NOMO-1 (cell line): ENCODE data around the gene TCF12.
"Not testable (repeated sequence)": the region's sequence is repeated elsewhere in the genome, so short reads cannot be mapped to it uniquely, and the experiment has no call there.

Source experiments
- DNase-seq, 2 experiments: peaks; one replicate each; lab custom pipeline; 2025; ENCODE audit not compliant: unreplicated experiment in 2 of 2; lab: John Stamatoyannopoulos, UW

The TCF12 gene

DNA sequence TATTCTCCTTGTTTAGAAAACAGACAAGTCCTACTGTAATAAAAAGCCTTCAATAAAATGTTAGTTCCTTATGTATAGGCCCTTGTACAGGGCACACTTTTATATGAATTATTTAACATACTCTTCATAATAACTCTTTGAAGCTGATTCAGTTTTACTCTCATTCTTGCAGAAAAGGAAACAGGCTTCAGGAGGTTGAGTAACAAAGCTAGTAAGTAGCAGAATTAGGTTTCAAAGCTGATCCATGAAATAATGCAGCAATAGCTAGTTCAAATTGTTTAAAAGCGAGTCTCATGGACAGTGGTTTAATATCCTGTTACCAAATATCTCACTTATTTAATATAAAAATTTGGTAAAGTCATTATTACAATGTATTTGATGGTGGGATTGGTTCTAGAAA lies 25.0 kb downstream of the TCF12 start:
- peak in 1 of 2 experiments; percentile 14 for DNase-seq

GRCh38 chr15:56944485-56944884 lies 26.0 kb downstream of the TCF12 start:
- no peak for DNase-seq

DNA sequence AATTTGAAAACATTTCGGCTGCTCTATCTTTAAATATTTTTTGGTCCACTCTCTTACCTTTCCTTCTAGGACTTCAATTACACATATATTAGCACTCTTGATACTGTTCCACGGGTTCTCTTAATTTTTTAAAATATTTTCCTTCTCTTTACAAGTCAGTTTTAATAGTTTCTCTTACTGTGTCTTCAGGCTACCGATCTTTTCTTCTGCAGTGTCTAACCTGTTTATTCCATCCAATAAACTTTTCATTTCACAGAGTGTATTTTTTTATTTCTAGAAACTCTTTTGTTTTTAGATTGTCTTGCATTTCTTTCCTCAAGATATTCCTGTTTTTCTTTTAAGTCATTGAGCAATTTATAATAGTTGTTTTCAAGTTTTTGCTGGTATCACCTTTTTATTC lies 27.7 kb downstream of the TCF12 start:
- DNase-seq: no peak

- DNase-seq: no peak
These were observed 29.7 kb downstream of the TCF12 start for GRCh38 chr15:56948000-56948763.

DNA sequence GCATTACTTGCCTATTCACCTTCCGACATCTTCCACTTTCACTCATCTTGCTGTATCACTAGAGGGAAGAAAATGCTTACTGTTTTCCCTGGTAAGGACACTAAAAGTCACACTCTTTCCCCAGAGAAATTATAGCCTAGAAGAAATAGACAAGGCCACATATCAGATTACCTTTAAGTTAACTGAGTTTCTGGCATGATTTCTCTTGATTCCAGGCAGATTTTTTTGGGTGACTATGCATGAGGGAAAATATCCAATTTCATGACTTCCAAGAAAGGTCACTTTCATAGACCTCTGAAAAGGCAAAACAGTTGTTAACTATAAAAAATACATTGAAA lies 30.3 kb downstream of the TCF12 start:
- DNase-seq: no peak

DNA sequence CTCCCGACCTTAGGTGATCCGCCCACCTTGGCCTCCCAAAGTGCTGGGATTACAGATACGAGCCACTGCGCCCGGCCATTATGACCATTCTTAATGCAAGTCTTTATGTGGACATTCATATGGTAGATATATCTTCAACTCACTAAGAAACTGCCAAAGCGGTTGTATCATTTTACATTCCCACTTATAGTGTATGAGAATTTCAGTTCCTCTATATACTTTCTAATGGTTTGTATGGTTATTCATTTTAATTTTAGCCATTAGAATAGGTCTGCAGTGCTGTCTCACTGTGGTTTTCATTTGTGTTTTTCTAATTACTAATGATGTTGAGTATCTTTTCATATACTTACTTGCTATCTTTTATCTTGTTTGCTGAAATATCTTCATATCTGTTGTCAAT lies 32.5 kb downstream of the TCF12 start:
- no peak for DNase-seq

DNA sequence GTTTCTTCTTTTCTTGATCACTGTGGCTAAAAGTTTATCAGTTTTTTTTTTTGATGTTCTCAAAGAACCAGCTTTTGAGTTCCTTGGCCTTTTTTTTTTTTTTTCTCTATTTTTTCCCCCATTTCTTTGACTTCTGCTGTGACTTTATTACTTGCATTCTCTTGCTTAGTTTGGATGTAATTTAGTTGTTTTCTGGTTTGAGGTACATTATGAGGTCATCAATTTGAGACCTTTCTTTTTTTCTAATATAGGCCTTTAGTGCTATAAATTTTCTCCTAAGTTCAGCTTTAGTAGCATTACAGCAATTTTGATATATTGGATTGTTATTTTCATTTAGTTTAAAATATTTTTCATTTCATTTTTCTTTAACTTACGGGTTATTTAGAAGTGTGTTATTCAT lies 35.3 kb downstream of the TCF12 start:
- DNase-seq: no peak

GRCh38 chr15:56955011-56955410 lies 36.6 kb downstream of the TCF12 start:
- not testable (repeated sequence) for DNase-seq

- DNase-seq: no peak
These were observed 38.1 kb downstream of the TCF12 start for GRCh38 chr15:56956538-56956937.

DNA sequence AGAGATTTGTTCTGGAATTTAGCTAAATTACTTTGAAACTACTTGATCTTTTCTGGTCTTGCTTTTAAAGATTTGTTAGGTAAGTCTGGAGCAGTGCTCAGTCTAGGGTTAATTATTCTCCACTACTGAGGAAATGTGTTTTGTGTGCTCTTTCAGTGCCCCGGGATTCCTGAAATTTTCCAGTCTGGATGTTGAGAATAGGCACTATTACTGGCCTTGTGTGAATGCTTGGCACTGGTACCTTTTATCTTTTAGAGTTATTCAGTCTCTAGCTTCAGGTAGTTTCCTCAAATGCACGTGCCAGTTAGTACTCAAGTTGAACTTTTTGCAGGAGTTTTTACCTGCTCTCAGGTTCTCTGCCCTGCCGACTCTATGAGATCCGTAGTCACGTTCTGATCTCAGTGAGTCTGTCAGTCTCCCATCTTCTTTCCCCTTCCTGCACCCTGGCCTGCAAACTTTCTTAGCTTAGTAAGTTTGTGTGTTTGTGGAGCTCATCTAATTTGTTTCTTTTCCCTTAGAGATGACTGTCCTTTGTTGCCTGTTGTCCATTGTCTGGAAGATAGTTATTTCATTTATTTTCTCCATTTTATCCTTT lies 39.5 kb downstream of the TCF12 start:
- DNase-seq: no peak

- no peak for DNase-seq
These were observed 40.8 kb downstream of the TCF12 start for GRCh38 chr15:56959318-56959648.

GRCh38 chr15:56960116-56960515 lies 41.7 kb downstream of the TCF12 start:
- no peak for DNase-seq

- no peak for DNase-seq
These were observed 44.7 kb downstream of the TCF12 start for GRCh38 chr15:56963126-56963525.

DNA sequence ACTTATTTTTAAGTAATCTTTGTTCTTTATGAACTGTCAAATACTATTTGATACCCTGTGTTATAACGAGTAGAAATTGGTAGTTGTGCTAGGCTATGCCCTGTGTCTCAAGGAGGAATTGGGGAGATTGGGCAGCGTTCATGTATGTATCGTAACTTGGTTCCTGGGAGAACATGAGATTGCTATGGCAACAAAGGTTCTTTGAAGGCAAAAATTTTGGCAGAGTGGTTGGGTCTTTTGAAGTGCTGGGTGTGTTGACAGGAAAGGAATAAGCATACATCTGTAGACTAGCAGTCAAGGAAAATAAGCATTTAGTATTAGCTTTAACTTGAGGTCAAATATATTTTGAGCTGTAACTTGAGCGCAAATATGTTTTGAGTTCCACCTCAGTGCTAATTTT lies 45.3 kb downstream of the TCF12 start:
- no peak for DNase-seq

GRCh38 chr15:56964182-56964581 lies 45.7 kb downstream of the TCF12 start:
- DNase-seq: no peak

- no peak for DNase-seq
These were observed 47.0 kb downstream of the TCF12 start for GRCh38 chr15:56965231-56966013.

DNA sequence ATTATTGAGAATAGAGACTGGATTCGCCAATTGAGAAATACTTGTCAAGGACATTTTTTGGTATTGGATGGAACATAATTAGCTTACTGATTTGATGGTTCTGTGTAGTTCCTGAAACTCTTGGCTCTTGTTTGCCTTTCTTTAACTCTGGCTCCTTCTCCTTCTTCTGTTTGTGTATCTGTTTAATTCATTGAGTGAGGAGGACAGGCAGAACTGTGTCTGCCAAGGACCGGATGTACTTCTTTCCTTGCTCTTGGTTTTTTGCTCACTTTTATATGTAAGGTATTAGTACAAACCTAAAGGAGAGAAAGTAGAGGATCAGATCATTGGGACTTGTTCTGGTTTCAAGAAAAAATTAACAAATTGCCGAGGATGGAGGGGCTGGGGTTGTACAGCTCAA lies 48.9 kb downstream of the TCF12 start:
- no peak for DNase-seq

- no peak for DNase-seq
These were observed 49.8 kb downstream of the TCF12 start for GRCh38 chr15:56968256-56968655.

GRCh38 chr15:56968821-56969220 lies 50.4 kb downstream of the TCF12 start:
- DNase-seq: no peak

- DNase-seq: no peak
These were observed 50.9 kb downstream of the TCF12 start for GRCh38 chr15:56969265-56969895.

GRCh38 chr15:56971571-56971970 lies 53.1 kb downstream of the TCF12 start:
- no peak for DNase-seq

DNA sequence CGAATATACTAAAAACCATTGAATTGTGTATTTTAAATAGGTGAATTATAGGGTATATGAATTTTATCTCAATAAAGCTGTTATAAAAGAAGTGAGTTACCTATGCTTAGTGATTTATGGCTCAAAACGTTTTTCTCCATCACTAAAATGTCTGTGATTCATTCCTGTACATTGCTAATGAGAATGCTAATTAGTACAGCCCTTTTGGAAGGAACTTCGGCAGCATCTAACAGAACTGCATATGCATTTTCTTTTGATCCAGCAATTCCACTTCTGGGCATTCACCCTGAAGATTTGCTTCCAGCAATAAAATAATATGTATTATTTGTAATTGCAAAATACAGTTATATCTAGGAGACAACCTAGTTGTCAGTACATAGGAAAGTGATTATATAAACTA lies 53.6 kb downstream of the TCF12 start:
- no peak for DNase-seq
